Left lung (tissue), 10 donors: ENCODE data around the gene PLEKHA5. TPM values are rescaled to one million over a fixed set of nuclear protein-coding genes. Genes with fewer than 3 reads are reported as not detected.
A peak's percentile ranks its signal among the peaks of the same experiment; 100 is the strongest.

Experiments
- ATAC-seq: fragments of 200-7000 bp; cut with Tn5 transposase; one replicate; pipeline ENCODE4 v1.9.1; 2020; ENCODE audit warnings: moderate library complexity
- DNase-seq, 4 donors: peaks; one replicate each; pipeline ENCODE4 v3.0.0-alpha.2; 2013 to 2020
- H3K27ac ChIP-seq, 2 donors: fragments of 200-600 bp; sonication (generic) in 1 of 2; one replicate each; pipeline versions ENCODE4 v1.5.0 to v1.8.0; 2020 to 2021
- H3K27me3 ChIP-seq, 2 donors: fragments of 200-600 bp; sonication (generic) in 1 of 2; one replicate each; pipeline versions ENCODE4 v1.5.0 to v1.8.0; 2020 to 2021
- H3K36me3 ChIP-seq, 2 donors: fragments of 200-600 bp; sonication (generic) in 1 of 2; one replicate each; pipeline versions ENCODE4 v1.5.0 to v1.8.0; 2020 to 2021
- H3K4me1 ChIP-seq, 2 donors: fragments of 200-600 bp; one replicate each; pipeline ENCODE4 v1.8.0; 2021
- H3K4me3 ChIP-seq, 2 donors: fragments of 200-600 bp; sonication (generic) in 1 of 2; one replicate each; pipeline versions ENCODE4 v1.5.0 to v1.8.0; 2020 to 2021; ENCODE audit warnings: mild to moderate bottlenecking in 1 of 2
- H3K9me3 ChIP-seq, 2 donors: fragments of 200-600 bp; sonication (generic) in 1 of 2; one replicate each; pipeline versions ENCODE4 v1.5.0 to v1.8.0; 2020 to 2021
- CTCF ChIP-seq, 2 donors: fragments of 200-600 bp; sonication (generic) in 1 of 2; IDR thresholded peaks; one replicate each; pipeline versions ENCODE4 v1.5.0 to v1.8.0; 2021; ENCODE audit warnings: antibody characterized with exemption in 2 of 2
- intact Hi-C, 2 donors: fragments of 100-400 bp; cut with DNase I; formaldehyde crosslinking; loops; one replicate each; pipeline versions ENCODE4 v1.11.2 to v1.14.2; 2022
- polyA plus RNA-seq, 6 donors: library from polyadenylated mRNA; unstranded; fragments of 120-200 nt; gene quantifications; one replicate each; pipeline ENCODE4 v1.2.1, GENCODE V29; 2013; ENCODE audit not compliant: insufficient read length in 6 of 6
- total RNA-seq, 2 donors: library from RNA; stranded (reverse); fragmentation: NEBNext Ultra II Directional; extraction: Animal tissue kit (Norgen Biotek cat#: 25700); gene quantifications; one replicate each; pipeline ENCODE4 v1.2.1, GENCODE V29; 2021
- donor health status: DM: no; HTN: yes; CAD: no.
- donor health status: DM: no; HTN: no; CAD: no.

PLEKHA5 gene
- total and polyA plus RNA-seq, 8 donors, result 20.4 to 43.6 (median 38.0) TPM

GRCh38 chr12:19165451-19165850 is 35.9 kb downstream of the PLEKHA5 start:
- Histone ChIP-seq H3K27ac (no peak overlapping the region), H3K4me3 (no peak overlapping the region), H3K36me3 (no peaks in the 10 kb centered on the region), H3K9me3 (no peaks in the 10 kb centered on the region), H3K27me3 (no peaks in the 10 kb centered on the region), H3K4me1 (no peaks in the 10 kb centered on the region)
- no peak for TF ChIP-seq CTCF (IDR thresholded peaks at IDR 0.05)
- intact Hi-C loops, result no loop called here
- no peak for DNase-seq
- ATAC-seq, result peak; percentile 81

- Histone ChIP-seq H3K4me3 (no peak overlapping the region), H3K4me1 (no peaks in the 10 kb centered on the region), H3K9me3 (no peaks in the 10 kb centered on the region), H3K27me3 (no peaks in the 10 kb centered on the region), H3K36me3 (no peaks in the 10 kb centered on the region), H3K27ac (no peak overlapping the region)
- no peak for DNase-seq
- no peak for ATAC-seq
- intact Hi-C loops, result no loop called here
- TF ChIP-seq CTCF (IDR thresholded peaks at IDR 0.05), result no peak
Observed at GRCh38 chr12:19166387-19166786, 36.9 kb downstream of the PLEKHA5 start.

GRCh38 chr12:19166956-19167355 is 37.4 kb downstream of the PLEKHA5 start:
- Histone ChIP-seq H3K27me3 (no peaks in the 10 kb centered on the region), H3K27ac (no peak overlapping the region)
- no peak for ATAC-seq

GRCh38 chr12:19167708-19168107 is 38.2 kb downstream of the PLEKHA5 start:
- Histone ChIP-seq H3K36me3 (no peaks in the 10 kb centered on the region), H3K4me3 (no peak overlapping the region), H3K9me3 (no peaks in the 10 kb centered on the region), H3K4me1 (no peaks in the 10 kb centered on the region), H3K27ac (no peak overlapping the region), H3K27me3 (no peaks in the 10 kb centered on the region)
- TF ChIP-seq CTCF (IDR thresholded peaks at IDR 0.05), result no peak
- ATAC-seq, result no peak
- intact Hi-C loops, result no loop called here
- DNase-seq, result no peak

More at GRCh38 chr12:19166956-19167355, 37.4 kb downstream of the PLEKHA5 start:
- Histone ChIP-seq H3K4me1 (no peaks in the 10 kb centered on the region), H3K9me3 (no peaks in the 10 kb centered on the region), H3K4me3 (no peak overlapping the region), H3K36me3 (no peaks in the 10 kb centered on the region)
- intact Hi-C loops, result no loop called here
- no peak for TF ChIP-seq CTCF (IDR thresholded peaks at IDR 0.05)
- no peak for DNase-seq

GRCh38 chr12:19168644-19169043 is 39.1 kb downstream of the PLEKHA5 start:
- no peak overlapping the region for H3K27ac ChIP-seq
- no peaks in the 10 kb centered on the region for H3K36me3 ChIP-seq
- no peak overlapping the region for H3K4me3 ChIP-seq
- ATAC-seq (no peak), DNase-seq (no peak)
- TF ChIP-seq CTCF (IDR thresholded peaks at IDR 0.05), result no peak
- no peaks in the 10 kb centered on the region for H3K9me3 ChIP-seq
- no peaks in the 10 kb centered on the region for H3K4me1 ChIP-seq
- intact Hi-C loops, result no loop called here
- no peaks in the 10 kb centered on the region for H3K27me3 ChIP-seq
